NCI-H2196 treated with DMSO at 0.1 percent for 48 hours (cell line): Measurements from ENCODE around the gene SEMA4C.

Experiments
- DNase-seq: peaks from one replicate; lab custom pipeline; 2025; ENCODE audit not compliant: unreplicated experiment; lab: John Stamatoyannopoulos, UW

Gene SEMA4C, protein sequence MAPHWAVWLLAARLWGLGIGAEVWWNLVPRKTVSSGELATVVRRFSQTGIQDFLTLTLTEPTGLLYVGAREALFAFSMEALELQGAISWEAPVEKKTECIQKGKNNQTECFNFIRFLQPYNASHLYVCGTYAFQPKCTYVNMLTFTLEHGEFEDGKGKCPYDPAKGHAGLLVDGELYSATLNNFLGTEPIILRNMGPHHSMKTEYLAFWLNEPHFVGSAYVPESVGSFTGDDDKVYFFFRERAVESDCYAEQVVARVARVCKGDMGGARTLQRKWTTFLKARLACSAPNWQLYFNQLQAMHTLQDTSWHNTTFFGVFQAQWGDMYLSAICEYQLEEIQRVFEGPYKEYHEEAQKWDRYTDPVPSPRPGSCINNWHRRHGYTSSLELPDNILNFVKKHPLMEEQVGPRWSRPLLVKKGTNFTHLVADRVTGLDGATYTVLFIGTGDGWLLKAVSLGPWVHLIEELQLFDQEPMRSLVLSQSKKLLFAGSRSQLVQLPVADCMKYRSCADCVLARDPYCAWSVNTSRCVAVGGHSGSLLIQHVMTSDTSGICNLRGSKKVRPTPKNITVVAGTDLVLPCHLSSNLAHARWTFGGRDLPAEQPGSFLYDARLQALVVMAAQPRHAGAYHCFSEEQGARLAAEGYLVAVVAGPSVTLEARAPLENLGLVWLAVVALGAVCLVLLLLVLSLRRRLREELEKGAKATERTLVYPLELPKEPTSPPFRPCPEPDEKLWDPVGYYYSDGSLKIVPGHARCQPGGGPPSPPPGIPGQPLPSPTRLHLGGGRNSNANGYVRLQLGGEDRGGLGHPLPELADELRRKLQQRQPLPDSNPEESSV

DNA sequence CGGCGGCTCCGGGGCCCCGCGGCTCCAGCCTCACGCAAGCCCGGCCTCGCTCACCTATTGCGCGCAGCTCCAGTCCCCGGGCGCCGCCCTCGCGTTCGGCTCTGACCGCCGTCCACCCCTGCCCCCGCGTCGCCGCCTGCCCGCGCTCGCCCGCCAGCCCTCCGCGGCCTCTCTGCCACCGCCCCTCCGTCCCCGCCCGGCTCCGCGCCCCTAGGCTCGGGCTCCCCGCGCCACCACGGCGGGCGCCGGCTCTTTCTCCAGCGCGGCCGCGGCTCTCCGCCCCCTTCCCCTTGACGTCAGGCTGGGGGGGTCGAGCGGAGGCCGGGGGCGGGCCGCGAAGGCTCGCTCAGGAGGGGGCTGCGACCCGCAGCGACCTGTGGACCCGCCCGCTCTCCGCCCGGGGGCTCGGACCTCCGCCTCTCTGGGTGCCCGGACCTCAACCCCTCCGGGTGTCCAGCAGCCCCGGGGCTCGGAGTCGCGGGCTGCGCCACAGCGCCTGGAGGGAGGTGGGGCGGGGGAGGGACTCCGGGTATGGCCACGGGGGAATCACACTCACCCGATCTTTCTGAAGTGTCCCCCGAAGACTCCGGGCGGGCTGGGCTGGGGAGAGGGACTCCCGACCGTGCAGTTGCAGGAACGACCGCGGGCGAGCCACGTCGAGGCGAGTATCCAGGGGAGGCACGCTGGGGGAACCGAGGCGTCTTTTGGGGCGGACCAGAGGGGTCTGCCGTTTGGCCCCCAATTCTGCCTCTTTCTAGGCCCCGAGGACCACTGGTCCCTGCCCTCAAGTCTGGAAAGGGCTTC lies at the start of gene SEMA4C:
SEMA4C (minus strand) TSS at position 259 of the 804 bp plus-strand sequence. CDS start 2,194 bp downstream, outside the sequence.
- DNase-seq = no peak

DNA sequence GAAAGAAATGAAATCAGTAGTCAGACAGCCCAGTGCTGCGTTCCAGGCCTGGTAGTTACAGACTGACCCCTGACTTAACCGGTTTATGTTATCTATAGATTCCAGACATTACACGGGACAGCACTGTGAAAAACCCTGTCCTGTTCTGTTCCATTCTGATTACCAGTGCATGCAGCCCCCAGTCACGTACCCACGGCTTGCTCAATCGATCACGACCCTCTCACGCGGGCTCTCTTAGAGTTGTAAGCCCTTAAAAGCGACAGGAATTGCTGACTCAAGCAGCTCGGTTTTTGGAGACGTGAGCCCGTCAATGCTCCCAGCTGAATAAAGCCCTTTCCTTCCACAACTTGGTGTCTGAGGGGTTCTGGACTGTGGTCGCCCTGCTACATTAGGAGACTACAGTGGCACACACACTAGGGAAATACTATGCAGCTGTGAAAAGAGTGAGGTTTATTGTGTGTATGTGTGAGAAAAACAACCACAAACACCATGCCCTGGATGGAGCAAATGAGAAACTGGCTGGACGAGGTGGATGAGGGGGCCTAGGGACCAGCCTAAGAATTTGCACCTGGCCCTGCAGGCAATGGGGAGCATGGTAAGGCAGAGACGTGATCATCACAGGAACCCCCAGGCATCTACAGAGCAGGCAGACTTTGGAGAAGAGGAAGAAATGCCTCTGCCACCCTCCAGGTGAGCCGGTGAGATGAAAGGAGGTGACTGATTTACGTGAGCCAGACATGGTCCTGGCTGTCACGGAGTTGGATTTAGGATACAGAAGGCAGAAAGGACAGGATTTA lies 49.1 kb upstream of the SEMA4C start:
- DNase-seq = no peak

DNA sequence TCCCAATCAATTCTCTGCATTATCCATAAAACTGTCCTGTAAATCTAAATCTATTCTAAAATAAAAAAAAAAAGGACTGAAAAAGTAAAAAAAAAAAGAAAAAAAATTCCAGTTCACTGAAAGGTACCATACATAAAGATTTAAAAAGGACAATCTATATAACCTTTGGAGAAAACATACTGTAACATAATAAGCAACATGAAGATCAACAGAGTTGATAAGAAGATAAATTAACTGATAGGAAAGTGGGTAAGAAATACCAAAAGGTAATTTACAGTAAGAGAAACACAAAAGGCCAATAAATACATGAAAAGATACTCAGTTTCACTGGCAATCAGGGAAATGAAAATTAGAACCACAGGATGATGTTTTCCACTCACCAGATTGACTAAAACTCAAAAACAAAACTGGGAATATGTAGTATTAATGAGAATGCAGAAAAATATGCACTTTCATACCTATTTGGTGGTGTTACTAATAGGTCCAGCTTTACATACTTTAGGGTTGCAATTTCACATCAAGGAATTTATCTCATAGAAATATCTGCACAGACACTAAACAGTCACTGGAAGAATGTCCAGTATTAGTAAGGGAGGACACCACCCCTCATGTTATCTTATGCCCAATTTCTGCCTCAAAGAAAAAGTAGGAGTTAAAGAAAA lies 48.3 kb upstream of the SEMA4C start:
- DNase-seq = no peak

DNA sequence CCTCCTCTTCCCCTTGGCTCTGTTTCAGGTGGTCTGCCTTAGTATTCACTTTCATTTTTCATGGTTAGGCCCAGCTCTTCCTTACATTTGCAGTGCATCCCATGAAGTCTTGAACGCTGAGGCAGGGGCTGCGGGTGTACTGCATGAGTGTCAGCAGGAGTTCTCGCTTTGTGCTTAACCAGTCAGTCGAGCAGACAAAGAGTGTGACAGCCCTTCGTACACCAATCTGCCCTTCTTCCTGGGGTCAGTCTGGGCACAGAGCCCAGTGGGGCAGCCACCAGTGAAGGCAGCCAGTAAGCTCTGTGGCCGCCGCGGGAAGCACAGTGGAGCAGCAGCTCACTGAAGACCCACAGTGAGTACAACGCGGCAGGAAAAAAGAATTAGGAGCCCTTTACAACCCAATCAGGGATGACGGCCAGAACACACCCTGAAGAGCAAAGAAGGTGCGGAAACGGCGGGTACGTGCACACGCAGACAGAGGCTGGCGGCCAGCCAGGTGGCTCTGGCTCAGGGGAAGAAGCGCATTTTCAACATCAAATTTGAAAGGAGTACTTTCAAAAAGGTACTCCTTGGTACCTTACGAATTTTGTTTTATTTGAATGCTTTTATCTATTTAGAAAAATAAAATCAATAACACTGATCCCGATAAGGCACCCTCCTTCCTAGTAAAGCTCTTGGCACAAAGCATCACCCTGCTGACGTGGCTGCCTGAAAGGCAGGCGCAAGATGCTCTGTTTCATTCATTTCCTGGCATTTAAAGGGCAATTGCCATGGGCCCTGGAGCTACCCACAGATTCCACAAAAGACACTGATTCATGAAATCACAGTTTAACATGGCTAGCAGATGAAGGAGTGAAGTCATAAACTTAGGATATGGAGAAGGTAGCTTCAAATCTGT lies 47.0 kb upstream of the SEMA4C start:
- DNase-seq = no peak

DNA sequence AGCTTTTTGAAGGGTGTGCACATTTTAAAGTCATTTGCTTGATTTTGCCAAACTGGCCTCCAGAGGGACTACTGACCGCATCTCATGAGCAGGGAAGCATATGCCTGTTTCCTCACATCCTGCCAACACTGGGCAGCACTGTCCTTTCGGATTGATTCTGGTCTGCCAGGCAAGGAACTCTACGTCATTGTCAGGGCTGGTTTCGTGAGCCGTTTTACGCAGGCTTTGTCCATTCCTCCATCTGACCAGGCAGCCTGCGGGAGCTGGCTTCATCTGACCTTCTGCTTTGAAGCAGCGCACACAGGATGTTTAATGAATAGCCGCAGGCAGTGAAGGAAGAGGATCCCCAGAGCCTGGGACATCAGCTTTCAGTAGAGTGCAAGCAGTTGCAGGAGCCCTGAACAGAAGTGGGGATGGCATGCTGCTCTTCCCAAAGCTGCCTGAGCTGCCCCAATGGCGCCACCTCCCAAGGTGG lies 46.3 kb upstream of the SEMA4C start:
- no peak for DNase-seq

DNA sequence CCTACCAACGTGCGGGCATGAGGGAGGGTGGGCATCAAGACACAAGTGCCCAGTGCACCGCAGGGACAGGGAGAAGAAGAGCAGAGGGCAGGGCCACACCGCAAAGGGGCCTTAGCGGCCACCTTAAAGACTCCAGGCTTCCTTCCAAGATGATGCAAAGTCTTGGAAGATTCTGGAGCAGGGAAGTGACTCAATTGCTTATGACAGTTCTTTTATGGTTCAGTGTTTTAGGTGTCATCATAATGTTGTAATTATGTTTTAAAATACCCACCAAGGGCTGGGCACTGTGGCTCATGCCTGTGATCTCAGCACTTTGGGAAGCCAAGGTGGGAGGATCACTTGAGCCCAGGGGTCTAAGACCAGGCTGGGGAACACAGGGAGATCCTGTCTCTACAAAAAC lies 44.5 kb upstream of the SEMA4C start:
- DNase-seq = no peak

DNA sequence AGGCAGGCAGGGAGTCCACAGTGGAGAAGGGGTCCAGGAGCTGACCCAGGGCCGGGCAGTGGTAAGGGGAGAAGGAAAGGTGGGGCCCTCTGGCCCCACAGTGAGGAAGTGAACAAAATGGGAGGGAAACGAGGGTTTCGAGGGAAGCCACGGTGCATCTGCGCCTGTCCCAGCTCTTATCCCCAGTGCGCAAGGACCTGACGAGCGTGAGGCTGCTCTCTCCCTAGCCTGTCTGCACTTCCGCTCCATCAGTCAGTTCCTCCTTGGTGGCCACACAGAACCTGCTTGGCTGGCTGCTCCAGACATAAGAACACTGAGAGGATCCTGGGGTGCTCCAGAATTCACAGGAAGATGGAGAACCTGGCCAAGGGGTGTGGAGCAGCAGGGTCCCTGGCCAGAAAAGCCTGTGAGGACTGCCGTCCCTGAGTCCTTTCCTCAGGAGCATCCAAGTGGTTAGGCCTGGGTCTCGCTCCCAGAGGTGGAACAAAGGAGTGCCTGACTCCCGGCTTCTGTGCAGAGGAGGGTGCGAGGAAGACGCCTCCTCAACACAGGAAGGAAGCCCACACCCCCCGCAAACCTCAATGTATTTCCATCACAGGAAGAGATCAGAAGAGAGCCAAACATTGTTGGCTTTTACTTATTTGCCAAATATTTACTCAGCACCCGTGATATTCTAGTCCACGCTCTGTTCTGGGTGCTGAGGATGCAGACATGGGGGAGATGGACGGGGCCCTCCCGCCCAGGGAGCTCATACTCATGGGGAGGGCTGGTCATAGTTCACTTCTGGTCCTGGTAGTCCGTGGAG lies 43.7 kb upstream of the SEMA4C start:
- no peak for DNase-seq

DNA sequence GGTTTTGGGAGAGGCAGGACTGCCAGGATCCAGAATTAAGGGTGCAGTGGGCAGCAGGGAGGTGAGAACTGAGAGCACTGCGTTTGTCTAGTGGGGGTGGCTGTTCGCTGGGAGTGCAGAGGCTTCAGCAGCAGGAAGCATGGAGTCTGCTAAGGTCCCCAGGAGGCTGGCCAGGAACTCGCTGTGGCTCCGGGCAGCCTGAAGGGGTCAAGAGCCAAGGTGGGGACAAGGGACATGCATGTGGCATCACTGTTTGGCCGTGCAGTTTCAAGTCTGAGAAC lies 43.2 kb upstream of the SEMA4C start:
- no peak for DNase-seq

DNA sequence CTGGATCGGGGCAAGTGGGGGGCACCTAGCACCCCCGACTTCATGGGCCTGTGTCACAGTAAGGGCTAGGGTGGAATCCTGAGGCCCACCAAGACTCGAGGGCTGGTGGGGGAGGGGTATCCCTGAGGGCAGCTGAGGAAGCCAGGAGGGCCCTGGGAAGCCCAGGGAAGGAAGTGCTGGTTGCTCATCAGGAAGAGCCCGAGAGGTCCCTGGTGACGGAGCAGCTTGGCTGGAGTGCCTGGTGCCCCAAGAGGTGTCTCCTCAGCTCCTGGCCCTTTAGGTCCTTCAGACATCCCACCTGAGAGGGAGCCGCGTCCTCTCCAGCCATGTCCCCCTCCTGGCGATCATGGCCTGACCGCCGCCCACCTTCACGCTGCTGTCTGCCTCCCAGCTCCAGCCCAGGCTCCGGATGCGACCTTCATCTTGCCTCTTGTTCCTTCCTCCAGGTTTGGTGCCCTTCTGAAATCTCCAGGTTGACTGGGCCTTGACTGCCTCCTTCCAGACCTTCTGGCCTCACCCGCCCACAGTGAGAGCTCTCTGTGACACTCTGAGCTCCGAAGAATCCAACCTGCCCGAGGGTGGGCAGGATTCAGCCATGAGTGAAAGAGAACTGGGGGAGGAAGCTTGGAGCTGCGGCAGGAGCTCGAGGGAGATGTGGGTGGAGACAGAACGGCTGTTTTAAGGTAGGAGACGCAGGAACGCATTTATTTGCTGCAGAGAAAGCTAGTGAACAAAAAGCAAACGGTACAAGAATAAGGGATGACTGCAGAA lies 42.7 kb upstream of the SEMA4C start:
- no peak for DNase-seq

DNA sequence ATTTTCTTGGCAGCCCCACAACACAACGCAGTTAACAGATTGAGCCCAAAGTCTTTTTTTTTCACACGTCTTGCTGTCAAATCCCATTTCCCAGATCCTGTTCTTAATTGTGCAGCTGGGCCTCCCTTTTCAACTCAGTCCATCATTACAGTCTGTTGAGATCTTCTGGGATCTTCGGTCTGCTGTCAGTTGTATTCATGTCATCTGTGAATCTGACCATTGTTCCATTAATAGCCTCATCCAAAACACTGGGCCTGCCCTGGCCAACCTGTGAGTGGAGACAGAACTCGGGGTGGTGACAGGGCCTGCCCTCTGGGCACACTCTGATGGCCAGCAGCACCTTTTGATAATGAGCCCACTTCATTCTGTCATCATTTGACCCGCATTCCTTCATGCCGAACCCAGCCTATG lies 39.7 kb upstream of the SEMA4C start:
- no peak for DNase-seq

DNA sequence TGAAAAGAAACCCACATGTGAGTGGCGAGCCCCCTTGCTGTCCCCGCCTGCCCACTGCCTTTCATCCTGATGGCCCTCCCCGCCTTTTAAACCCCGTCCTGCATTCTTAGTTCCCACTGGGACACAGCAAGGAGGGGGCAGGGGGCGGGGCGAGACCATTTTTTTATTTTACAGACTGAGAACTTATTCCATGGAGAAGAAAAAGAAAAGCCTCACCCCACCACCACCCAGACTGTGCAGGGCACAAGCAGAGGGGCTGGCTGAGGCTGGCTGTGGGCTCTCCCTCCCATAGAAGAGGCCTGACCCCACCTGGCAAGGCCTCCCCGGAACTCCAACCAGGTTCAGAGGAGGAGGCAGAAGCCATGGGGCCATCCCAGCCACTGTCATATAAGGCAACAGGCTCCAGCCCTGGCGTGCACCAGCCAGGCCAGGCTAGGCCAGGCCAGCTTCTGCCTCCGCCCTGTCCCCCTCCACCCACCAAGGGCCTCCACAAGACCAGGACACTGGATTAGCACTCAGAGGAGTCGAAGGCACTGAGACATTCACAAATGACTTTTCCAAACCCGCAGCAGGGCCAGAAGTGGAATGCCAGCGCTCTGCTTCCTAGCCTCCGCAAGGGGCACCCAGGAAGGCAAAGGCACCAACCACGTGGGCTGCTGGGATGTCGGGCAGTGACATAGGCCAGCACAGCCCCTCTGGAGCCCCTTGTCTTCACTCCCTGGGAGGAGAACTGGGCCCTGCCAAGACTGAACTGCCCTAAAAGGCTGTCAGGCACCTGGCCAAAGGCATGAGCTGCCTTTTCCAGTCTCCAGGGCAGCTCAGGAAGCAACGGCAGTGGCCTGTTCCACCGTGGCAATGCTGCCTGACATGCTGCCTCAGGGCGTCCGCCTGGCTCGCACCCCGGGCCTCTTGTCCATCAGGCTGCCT lies 37.5 kb upstream of the SEMA4C start:
- DNase-seq = no peak

DNA sequence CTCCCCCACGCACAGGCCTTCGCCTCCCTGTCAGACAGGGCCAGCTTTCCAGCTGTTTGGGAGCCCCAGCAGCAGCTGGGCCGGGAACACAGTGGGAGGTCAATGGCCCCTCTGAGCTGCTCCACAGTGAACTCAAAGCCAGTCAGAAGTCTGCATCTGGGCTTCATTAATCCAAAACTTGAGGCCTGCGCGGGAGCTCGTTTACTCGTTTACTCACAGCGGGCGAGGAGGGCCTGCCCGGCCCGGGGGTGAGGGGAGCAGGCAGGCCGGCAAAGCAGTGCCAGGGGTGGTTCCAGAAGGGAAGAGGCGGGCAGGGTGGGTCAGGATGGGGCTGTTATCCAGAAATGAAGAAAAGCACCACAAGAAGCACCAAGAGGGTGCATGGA lies 36.8 kb upstream of the SEMA4C start:
- DNase-seq = no peak

DNA sequence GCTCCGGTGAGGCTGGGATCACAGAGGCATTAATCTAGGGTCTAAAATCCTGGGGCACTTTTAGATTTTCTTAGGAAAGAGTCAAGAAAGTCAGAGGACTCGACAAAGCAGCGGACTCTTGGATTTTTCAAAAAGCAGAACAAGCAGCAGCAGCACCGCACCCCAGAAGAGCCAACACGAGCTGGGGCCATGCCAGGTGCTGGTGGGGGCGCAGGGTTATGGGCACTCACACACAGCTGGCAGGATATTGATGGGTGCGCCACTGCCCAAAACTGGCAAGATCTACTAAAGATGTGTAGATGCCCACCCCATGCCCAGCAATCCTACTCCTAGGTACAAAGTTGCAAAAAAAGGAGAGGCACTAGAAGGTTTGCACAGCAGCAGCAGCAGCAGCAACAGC lies 33.9 kb upstream of the SEMA4C start:
- no peak for DNase-seq

DNA sequence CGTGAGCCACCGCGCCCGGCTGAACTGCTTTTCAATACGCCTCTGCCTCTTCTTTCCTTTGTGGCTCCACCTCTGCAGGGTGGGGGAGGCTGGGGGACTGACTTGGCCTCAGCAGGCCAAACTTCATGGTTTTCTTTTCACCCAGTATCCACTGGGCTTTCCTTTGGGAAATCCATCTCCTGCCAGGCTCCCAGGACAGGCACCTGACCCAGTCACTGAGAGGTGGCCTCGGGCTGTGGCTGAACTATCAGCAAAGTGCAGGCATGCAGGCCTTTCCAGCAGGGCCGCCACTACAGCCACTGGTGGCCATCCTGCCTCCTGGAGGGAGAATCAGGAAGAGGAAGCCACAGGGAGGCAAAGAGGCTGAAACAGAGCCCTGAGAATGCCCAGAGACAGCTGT lies 33.4 kb upstream of the SEMA4C start:
- DNase-seq = no peak

DNA sequence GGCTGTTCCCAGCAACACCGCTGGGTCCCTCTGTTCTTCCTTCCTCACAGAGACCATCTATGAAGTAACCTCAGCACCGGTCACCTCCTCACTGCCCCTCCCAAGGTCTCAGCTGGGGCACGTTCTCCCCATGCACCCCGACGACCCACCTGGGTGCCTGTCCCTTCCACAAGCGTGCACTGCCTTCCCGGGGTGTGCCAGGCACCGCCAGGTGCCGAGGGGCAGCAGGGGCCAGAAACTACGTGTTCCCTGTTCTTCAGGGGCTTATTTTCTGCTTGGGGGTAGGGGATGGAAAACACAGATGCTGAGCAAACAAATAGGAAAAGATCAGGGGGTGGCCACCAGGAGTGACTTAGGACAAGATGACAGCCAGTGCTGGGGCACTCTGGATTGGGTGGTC lies 30.4 kb upstream of the SEMA4C start:
- no peak for DNase-seq

DNA sequence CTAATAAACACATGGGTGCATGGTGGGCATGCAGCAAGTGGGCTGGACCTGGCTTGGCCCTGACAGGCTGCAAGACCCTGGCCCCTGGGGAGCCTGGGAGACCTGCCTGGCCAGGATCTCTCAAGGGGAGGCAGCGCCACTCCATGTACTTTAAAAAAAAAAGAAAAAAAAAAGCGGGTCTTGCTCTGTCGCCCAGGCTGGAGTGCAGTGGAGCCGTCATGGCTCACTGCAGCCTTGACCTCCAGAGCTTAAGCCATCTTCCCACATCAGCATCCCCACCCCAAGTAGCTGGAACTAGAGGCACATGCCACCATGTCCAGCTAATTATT lies 29.5 kb upstream of the SEMA4C start:
- DNase-seq = no peak
